Measurements from ENCODE around the gene NEK5. TPM values are rescaled to one million over a fixed set of nuclear protein-coding genes. Genes with fewer than 3 reads are reported as not detected.

The NEK5 gene
- total and polyA plus RNA-seq, 2 of the 8 experiments (the other 6 are each of a cell fraction or from before 2014, with no cell fraction given) = 0.12 to 0.35 TPM

- no peak for FAIRE-seq
- TF ChIP-seq EZH2 (IDR thresholded peaks at IDR 0.05; ENCODE audit: low read depth, low read length, severe bottlenecking) = no peak
- TF ChIP-seq NANOG (IDR thresholded peaks at IDR 0.05; ENCODE audit: insufficient read depth, low read depth, low read length, poor library complexity, severe bottlenecking) = no peak
- no peak for TF ChIP-seq SIRT6 (IDR thresholded peaks at IDR 0.05; ENCODE audit: low read length)
- TF ChIP-seq TAF1 (IDR thresholded peaks at IDR 0.05; ENCODE audit: low read depth, low read length) = no peak
- no peak for TF ChIP-seq KDM4A (IDR thresholded peaks at IDR 0.05; ENCODE audit: low read depth, low read length, severe bottlenecking)
- TF ChIP-seq SUZ12 (IDR thresholded peaks at IDR 0.05; ENCODE audit: low read length) = no peak
- TF ChIP-seq CTCF (IDR thresholded peaks at IDR 0.05; ENCODE audit: control extremely low read depth in 1 of 3, insufficient read depth in 1 of 3, low read depth in 1 of 3, low read length in 3 of 3) = no peak
- no peak for TF ChIP-seq RFX5 (IDR thresholded peaks at IDR 0.05; ENCODE audit: borderline replicate concordance, low read depth, low read length)
- no peak for TF ChIP-seq SIN3A (conservative IDR thresholded peaks at IDR 0.05 in 1 of 2, IDR thresholded peaks at IDR 0.05 in 1 of 2; ENCODE audit: low read depth in 1 of 2, low read length in 2 of 2)
- TF ChIP-seq NRF1 (IDR thresholded peaks at IDR 0.05; ENCODE audit: low read depth, low read length) = no peak
- TF ChIP-seq RBBP5 (IDR thresholded peaks at IDR 0.05; ENCODE audit: borderline replicate concordance, low read depth, low read length) = no peak
- TF ChIP-seq CREB1 (IDR thresholded peaks at IDR 0.05) = no peak
These were observed 46.3 kb downstream of the NEK5 start for GRCh38 chr13:52082601-52083000.

More at GRCh38 chr13:52082601-52083000, 46.3 kb downstream of the NEK5 start:
- Histone ChIP-seq H2BK120ac (replicated peaks; ENCODE audit: low read depth, low read length) (no peak overlapping the region), H2BK12ac (ENCODE audit: low read depth, low read length) (no peak overlapping the region), H3K9me3 (ENCODE audit: insufficient read depth in 2 of 2, low read depth in 1 of 2, low read length in 1 of 2) (no peaks in the 10 kb centered on the region), H4K20me1 (replicated peaks in 1 of 2; ENCODE audit: control insufficient read depth in 1 of 2, insufficient read depth in 2 of 2, low read length in 2 of 2) (no peaks in the 10 kb centered on the region), H2AK5ac (ENCODE audit: low read depth, low read length) (no peak overlapping the region), H3K23ac (ENCODE audit: insufficient read length) (no peak overlapping the region), H2AFZ (ENCODE audit: low read length) (no peak overlapping the region), H2BK20ac (ENCODE audit: low read length) (no peak overlapping the region), H3K27me3 (replicated peaks in 1 of 4; ENCODE audit: control insufficient read depth in 3 of 4, extremely low read depth in 1 of 4, insufficient read depth in 3 of 4, low read length in 3 of 4) (peaks cover 0 to 1% (median 0%) of the 10 kb centered on the region in 4 experiments; a peak in 1 of 7 replicates), H3K36me3 (ENCODE audit: control insufficient read depth in 2 of 4, insufficient read depth in 4 of 4, low read length in 3 of 4) (no peaks in the 10 kb centered on the region), H3K4me3 (ENCODE audit: extremely low read depth in 1 of 4, insufficient read depth in 2 of 4, low read depth in 3 of 4, low read length in 4 of 4) (no peak overlapping the region), H3K4me1 (replicated peaks in 1 of 4; ENCODE audit: control insufficient read depth in 3 of 4, insufficient read depth in 4 of 4, low read length in 3 of 4) (no peaks in the 10 kb centered on the region), H3K27ac (ENCODE audit: low read depth, low read length) (no peak overlapping the region), H2BK5ac (ENCODE audit: low read depth, low read length) (no peak overlapping the region), H3K4ac (replicated peaks; ENCODE audit: insufficient read length, low read depth, low read length) (no peak overlapping the region), H4K5ac (ENCODE audit: insufficient read length, low read depth, low read length) (no peak overlapping the region), H3K18ac (ENCODE audit: extremely low read depth, low read length) (no peak overlapping the region), H3K9ac (replicated peaks in 1 of 4; ENCODE audit: extremely low read depth in 1 of 4, low read depth in 3 of 4, low read length in 3 of 4) (no peak overlapping the region), H3K56ac (replicated peaks; ENCODE audit: insufficient read length, low read depth, low read length) (no peak overlapping the region), H3K79me1 (ENCODE audit: low read depth, low read length) (no peaks in the 10 kb centered on the region), H3K79me2 (ENCODE audit: control insufficient read depth in 1 of 2, insufficient read depth in 2 of 2, low read length in 2 of 2) (no peaks in the 10 kb centered on the region), H3K4me2 (ENCODE audit: insufficient read depth in 1 of 2, low read depth in 2 of 2, low read length in 2 of 2) (no peak overlapping the region), H2BK15ac (ENCODE audit: low read length) (no peak overlapping the region), H3K23me2 (ENCODE audit: low read depth, low read length) (no peaks in the 10 kb centered on the region), H4K91ac (replicated peaks; ENCODE audit: insufficient read length, low read length) (no peak overlapping the region), H4K8ac (ENCODE audit: extremely low read depth, insufficient read depth, low read length) (no peak overlapping the region), H3K14ac (ENCODE audit: insufficient read length) (no peak overlapping the region)
- ChIA-PET CTCF (ENCODE audit: partially characterized antibody) (interaction anchor here (1.9 kb wide), 1 partner anchor 46 kb away, joined by 4 read pairs; the partner anchor contains the start of gene NEK5), POLR2A (ENCODE audit: partially characterized antibody) (no interaction called here)
- WGBS, 2 experiments (ENCODE audit: extremely low coverage in 1 of 2, insufficient coverage in 1 of 2, insufficient read length in 1 of 2, insufficient replicate concordance in 2 of 2, low coverage in 1 of 2, low lambda C conversion rate in 2 of 2, missing lambda C conversion rate in 1 of 2) = 86% methylated on average over 4 of the region's 4 CpGs; no CpG with 5 or more reads in 1 of the 2 experiments
- DNase-seq (ENCODE audit: low read depth in 1 of 2, low spot score in 2 of 2) = no peak

All from H1 (cell line).